ENCODE data around the gene TFEB. TPM values are rescaled to one million over a fixed set of nuclear protein-coding genes. Genes with fewer than 3 reads are reported as not detected.

Gene TFEB
- total and polyA plus RNA-seq, 2 donors (not counting 3 experiments of a cell fraction or from before 2014, with no cell fraction given) = 4.9 to 6.6 TPM

GRCh38 chr6:41672816-41673703 is 62.3 kb downstream of the TFEB start:
- H3K9me3 ChIP-seq (replicated peaks; ENCODE audit: control insufficient read depth, insufficient read depth, low read length) = no peaks in the 10 kb centered on the region
- peaks cover 8 to 12% of the 10 kb centered on the region in 2 experiments for H3K27me3 ChIP-seq (ENCODE audit: control insufficient read depth in 2 of 2, insufficient read depth in 2 of 2, low read length in 2 of 2)
- H3K9ac ChIP-seq (replicated peaks; ENCODE audit: extremely low read depth, insufficient read depth, low read length) = no peak overlapping the region
- intact Hi-C loops (cut with micrococcal nuclease) (no loop called here), dilution Hi-C loops (cut with MboI; ENCODE audit: extremely low pct_ligation_motif_present, low sequenced_read_pairs) (no loop called here)
- no peak overlapping the region for H2AFZ ChIP-seq (ENCODE audit: low read depth, low read length)
- H3K36me3 ChIP-seq (ENCODE audit: control insufficient read depth in 2 of 2, extremely low read depth in 1 of 2, insufficient read depth in 2 of 2, low read length in 2 of 2) = no peaks in the 10 kb centered on the region
- H3K27ac ChIP-seq (ENCODE audit: insufficient read depth, low read depth, low read length) = no peak overlapping the region
- H4K20me1 ChIP-seq (replicated peaks; ENCODE audit: control insufficient read depth, extremely low read depth, insufficient read depth, low read length) = no peaks in the 10 kb centered on the region
- no TSS peak for BruUV-seq (replicated peaks)
- no peak overlapping the region for H3K4me2 ChIP-seq (ENCODE audit: insufficient read depth, low read length)
- no peak for DNase-seq (ENCODE audit: low read depth, low spot score)
- H3K4me1 ChIP-seq (ENCODE audit: control insufficient read depth, extremely low read depth, insufficient read depth, low read length) = no peaks in the 10 kb centered on the region
- no peak for FAIRE-seq
- H3K79me2 ChIP-seq (ENCODE audit: control insufficient read depth, insufficient read depth, low read length) = no peaks in the 10 kb centered on the region
- CTCF ChIA-PET = interaction anchor here (1.4 to 1.7 kb wide), 4 partner anchors 9 to 70 kb away, joined by 3 to 11 read pairs (median 5); no protein-coding TSS in a partner anchor
- POLR2A ChIA-PET = interaction anchor here (0.6 kb wide), 1 partner anchor 379 kb away, joined by 3 read pairs; no protein-coding TSS in a partner anchor
- no peaks in the 10 kb centered on the region for H3K9me1 ChIP-seq (replicated peaks; ENCODE audit: control insufficient read depth, extremely low read depth, insufficient read depth, low read length)
- H3K4me3 ChIP-seq (replicated peaks in 1 of 3; ENCODE audit: insufficient read depth in 1 of 3, low read depth in 1 of 3, low read length in 3 of 3) = no peak overlapping the region
- TF ChIP-seq MYC (IDR thresholded peaks at IDR 0.05; ENCODE audit: low read depth, low read length) = no peak
- no peak for TF ChIP-seq MAX (IDR thresholded peaks at IDR 0.05; ENCODE audit: insufficient read depth, insufficient read length)
- TF ChIP-seq FOS (IDR thresholded peaks at IDR 0.05; ENCODE audit: borderline replicate concordance, insufficient read depth, low read length) = no peak
- TF ChIP-seq POLR2AphosphoS5 (IDR thresholded peaks at IDR 0.05; ENCODE audit: insufficient read depth, low read depth, low read length) = no peak
- TF ChIP-seq JUN (IDR thresholded peaks at IDR 0.05; ENCODE audit: borderline replicate concordance, insufficient read depth, insufficient read length, low read depth) = no peak
- no peak for TF ChIP-seq POLR2A (IDR thresholded peaks at IDR 0.05; ENCODE audit: low read depth, low read length)
- TF ChIP-seq GATA2 (IDR thresholded peaks at IDR 0.05; ENCODE audit: insufficient read depth, insufficient read length, low read depth, low read length) = no peak
- TF ChIP-seq EZH2 (IDR thresholded peaks at IDR 0.05; ENCODE audit: borderline replicate concordance, low read depth, low read length, severe bottlenecking) = no peak
- TF ChIP-seq CTCF (IDR thresholded peaks at IDR 0.05; ENCODE audit: extremely low read depth in 1 of 2, insufficient read depth in 1 of 2, low read depth in 1 of 2, low read length in 2 of 2) = no peak

Measured in endothelial cell of umbilical vein (primary cell).